Choroid plexus epithelial cell (primary cell): ENCODE results near the gene NHSL2.

Experiments used
- DNase-seq: peaks from one replicate; pipeline ENCODE4 v3.0.0-alpha.2; 2010; ENCODE audit warnings: low read depth
- H3K4me3 ChIP-seq: 2 replicates; pipeline ENCODE4 v1.5.1; 2011; ENCODE audit warnings: low read depth, mild to moderate bottlenecking, control low read depth, low read length, moderate library complexity
- TF ChIP-seq, protein P1 (sequence below): conservative IDR thresholded peaks from 2 replicates; pipeline ENCODE4 v1.5.1; 2011; ENCODE audit warnings: low read depth, mild to moderate bottlenecking, control low read depth, inconsistent platforms, low read length, moderate library complexity

Gene NHSL2

DNA sequence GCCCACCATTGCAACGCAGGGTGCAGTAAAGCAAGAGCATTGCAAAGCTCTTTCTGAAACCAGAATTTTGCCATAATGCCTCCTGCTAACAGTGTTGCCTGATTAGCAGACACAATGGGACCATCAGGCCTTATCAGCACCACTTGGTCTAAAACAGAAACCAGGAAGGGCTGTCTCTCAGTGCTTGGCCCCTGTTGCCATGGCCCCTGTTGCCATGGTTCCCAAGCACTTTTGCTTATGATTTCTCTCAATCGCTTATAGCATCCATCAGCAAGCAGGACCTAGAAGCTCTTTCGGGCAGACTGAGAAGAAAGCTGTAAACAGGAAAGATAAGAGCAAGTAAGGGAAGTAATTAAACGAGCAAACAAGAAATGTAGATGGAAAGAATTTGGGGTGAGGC is 184.2 kb downstream of the NHSL2 start:
- no peak overlapping the region for H3K4me3 ChIP-seq
- peak; percentile 52 for DNase-seq
- TF ChIP-seq, protein P1, sequence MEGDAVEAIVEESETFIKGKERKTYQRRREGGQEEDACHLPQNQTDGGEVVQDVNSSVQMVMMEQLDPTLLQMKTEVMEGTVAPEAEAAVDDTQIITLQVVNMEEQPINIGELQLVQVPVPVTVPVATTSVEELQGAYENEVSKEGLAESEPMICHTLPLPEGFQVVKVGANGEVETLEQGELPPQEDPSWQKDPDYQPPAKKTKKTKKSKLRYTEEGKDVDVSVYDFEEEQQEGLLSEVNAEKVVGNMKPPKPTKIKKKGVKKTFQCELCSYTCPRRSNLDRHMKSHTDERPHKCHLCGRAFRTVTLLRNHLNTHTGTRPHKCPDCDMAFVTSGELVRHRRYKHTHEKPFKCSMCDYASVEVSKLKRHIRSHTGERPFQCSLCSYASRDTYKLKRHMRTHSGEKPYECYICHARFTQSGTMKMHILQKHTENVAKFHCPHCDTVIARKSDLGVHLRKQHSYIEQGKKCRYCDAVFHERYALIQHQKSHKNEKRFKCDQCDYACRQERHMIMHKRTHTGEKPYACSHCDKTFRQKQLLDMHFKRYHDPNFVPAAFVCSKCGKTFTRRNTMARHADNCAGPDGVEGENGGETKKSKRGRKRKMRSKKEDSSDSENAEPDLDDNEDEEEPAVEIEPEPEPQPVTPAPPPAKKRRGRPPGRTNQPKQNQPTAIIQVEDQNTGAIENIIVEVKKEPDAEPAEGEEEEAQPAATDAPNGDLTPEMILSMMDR: no peak

DNA sequence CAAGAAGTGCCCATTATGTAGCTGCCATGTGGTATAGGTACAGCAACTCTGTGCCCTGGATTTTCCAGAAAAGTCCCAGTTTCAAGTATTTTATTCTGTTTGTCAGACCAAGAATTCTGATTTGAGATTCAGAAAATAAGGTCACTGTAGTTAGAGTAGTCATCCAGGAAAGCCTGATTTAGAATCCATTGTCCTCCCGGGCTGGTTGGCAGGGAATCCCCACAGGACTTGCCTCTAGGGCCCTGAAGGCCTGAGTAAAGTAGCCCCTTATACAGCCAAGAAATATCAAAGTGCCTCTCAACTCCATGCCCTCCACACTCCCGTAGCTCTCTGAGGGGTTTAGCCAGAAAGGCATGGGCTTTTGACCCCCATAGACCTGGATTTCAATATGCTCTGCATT is 184.7 kb downstream of the NHSL2 start:
- TF ChIP-seq, protein P1: no peak
- no peak overlapping the region for H3K4me3 ChIP-seq
- DNase-seq: no peak

GRCh38 chrX:72097098-72097497 is 186.5 kb downstream of the NHSL2 start:
- H3K4me3 ChIP-seq: no peak overlapping the region
- TF ChIP-seq, protein P1: no peak
- no peak for DNase-seq

GRCh38 chrX:72100051-72100755 is 189.6 kb downstream of the NHSL2 start:
- no peak overlapping the region for H3K4me3 ChIP-seq
- TF ChIP-seq, protein P1: no peak
- DNase-seq: no peak

DNA sequence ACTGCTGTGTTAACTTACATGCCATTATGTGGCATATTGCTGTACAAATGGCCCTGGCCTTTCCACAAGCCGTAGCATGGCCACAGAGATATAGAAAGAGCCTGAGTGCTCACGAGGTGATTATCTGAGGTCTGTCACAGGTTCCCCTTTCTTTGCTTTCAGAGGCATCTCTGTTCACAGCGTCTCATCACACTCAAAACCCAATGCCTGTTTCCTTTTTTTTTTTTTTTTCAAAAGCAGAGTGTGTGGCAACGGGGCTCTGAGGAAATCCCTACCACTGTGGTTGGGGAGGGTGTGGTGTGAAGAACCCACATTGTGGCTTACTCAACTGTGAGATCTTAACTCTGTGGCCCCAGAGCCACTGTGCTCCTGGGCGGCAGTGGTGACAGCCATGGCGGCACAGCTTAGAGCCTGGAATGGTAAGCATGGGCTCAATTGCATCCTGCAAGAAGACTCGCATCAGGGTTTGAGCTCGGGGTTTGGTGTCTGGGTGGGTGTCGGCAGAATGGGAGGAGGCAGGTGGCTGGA is 190.2 kb downstream of the NHSL2 start:
- no peak overlapping the region for H3K4me3 ChIP-seq
- TF ChIP-seq, protein P1: no peak
- no peak for DNase-seq

DNA sequence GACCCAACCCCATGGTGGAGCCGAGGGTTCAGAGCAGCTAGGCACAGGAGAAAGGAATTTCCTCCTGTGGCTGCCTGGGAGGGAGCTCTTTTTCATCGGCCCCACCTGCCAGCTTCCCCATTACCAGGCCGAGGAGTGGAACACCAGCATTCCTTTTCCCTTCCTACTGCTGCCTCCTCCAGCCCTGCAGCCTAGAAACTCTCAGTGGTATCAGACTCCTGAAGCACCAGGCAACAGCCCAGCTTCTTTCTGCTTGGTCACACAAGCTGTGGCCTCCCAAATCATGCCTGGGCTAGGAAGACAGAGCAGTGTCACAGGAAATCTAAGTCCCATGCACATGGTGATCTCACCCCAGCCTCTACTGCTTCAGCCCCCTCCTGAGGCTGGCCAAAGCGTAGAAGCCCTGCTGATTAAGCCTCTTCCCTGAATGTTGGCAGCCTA is 191.0 kb downstream of the NHSL2 start:
- TF ChIP-seq, protein P1: no peak
- H3K4me3 ChIP-seq: no peak overlapping the region
- DNase-seq: no peak

- no peak overlapping the region for H3K4me3 ChIP-seq
- TF ChIP-seq, protein P1: no peak
- no peak for DNase-seq
These were observed 191.5 kb downstream of the NHSL2 start for GRCh38 chrX:72102126-72102525.
